GM19397 (cell line): ENCODE data around the gene ATP6V0D1.
"Not testable (repeated sequence)": the region's sequence is repeated elsewhere in the genome, so short reads cannot be mapped to it uniquely, and the experiment has no call there.

Experiments
- ATAC-seq: cut with Tn5 transposase; IDR thresholded peaks from one replicate; pipeline ENCODE4 v1.9.1; 2021; ENCODE audit warnings: mild to moderate bottlenecking, moderate library complexity; ENCODE audit not compliant: unreplicated experiment

ATP6V0D1 gene

DNA sequence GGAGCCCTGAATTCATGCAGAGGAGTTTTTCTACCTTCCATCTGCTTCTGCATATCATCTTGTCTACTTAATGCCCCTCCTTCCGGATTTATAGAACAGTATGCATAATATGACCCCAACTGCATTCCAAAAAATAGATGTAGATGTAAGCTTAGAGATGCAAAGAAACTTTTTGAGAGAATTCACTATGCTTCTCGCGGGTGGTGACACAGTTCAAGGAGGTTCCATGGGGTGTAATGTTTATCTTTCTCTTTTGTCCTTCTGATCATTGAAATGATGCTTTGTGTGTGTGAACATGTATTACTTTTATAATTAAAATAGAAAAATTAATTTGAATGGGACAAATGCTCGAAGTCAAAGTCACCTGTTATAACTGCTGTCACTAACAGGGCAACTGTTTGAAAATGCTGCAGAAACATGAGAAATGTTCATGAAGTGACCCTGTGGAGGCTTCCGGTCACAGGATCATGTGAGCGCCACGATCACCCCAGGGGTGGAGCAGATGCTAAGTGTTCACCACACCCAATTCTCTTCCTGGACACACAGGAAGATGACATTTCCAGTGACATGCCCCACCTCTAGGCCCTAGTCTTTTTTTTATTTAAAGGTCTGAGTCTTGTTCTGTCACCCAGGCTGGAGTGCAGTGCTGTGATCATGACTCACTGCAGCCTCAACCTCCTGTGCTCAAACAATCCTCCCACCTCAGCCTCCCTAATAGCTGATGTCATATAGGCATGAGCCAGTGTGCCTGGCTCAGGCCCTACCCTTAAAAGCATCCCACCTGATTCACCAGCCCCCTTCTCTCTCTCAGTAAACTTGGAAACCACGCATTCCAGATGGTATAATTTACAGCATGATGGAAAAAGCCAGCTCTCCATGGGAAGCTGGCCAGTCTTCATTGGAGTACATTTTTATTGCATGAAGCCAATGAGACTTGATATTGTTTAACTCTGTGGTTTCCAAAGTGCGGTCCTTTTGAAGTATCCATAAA is 23.4 kb upstream of the ATP6V0D1 start:
- ATAC-seq, result peak; percentile 57

DNA sequence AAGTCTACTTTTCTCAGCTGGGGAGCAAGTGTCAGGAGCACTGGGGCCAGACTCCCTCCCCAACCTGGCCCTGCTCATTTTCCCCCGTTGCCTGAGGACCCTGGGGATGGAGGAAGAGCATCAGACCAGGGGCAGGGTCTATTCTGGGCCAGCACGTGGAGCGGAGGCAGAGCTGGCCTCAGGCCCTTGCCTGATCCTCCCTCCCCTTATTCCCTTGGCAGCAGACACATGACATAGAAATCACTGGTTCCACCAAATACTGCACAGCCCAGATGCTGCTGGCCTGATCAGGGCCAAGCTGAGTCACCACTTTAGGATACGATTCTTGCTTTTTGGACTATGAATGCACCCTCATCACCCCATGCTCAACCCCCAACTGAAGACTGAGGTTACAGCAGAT is 18.1 kb upstream of the ATP6V0D1 start:
- no peak for ATAC-seq

- ATAC-seq, result no peak
Observed at GRCh38 chr16:67490335-67491096, 9.6 kb upstream of the ATP6V0D1 start.

- no peak for ATAC-seq
Observed at GRCh38 chr16:67489401-67490083, 8.6 kb upstream of the ATP6V0D1 start.

DNA sequence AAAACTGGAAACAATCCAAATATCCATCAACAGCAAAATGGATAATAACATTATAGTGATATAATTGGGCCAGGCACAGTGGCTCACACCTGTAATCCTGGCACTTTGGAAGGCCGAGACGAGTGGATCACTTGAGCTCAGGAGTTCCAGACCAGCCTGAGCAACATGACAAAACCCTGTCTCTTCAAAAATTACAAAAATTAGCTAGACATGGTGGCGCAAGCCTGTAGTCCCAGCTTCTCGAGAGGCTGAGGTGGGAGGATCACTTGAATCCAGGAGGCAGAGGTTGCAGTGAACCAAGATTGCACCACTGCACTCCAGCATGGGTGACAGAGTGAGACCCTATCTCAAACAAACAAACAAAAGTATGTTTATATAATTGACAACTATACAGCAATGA is 6.6 kb upstream of the ATP6V0D1 start:
- ATAC-seq, result not testable (repeated sequence)

DNA sequence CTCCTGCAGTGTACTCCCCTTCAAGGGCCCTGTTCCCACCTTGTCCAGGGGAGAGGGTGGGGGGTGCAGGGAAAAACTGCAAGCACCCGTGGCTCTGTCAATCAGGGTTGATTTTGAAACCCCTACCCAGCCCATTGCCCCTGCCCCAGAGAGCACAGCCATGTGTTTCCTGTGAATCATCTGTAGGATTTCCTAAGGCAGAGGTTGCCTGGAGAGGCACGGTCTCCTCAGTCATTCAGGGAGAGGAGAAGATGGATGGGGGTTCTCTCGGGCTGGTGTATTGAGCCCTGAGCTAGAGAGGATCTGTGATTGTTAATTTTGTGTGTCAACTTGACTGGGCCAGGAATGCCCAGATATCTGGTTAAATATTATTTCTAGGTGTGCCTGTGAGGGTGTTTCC is 5.8 kb upstream of the ATP6V0D1 start:
- ATAC-seq, result no peak

DNA sequence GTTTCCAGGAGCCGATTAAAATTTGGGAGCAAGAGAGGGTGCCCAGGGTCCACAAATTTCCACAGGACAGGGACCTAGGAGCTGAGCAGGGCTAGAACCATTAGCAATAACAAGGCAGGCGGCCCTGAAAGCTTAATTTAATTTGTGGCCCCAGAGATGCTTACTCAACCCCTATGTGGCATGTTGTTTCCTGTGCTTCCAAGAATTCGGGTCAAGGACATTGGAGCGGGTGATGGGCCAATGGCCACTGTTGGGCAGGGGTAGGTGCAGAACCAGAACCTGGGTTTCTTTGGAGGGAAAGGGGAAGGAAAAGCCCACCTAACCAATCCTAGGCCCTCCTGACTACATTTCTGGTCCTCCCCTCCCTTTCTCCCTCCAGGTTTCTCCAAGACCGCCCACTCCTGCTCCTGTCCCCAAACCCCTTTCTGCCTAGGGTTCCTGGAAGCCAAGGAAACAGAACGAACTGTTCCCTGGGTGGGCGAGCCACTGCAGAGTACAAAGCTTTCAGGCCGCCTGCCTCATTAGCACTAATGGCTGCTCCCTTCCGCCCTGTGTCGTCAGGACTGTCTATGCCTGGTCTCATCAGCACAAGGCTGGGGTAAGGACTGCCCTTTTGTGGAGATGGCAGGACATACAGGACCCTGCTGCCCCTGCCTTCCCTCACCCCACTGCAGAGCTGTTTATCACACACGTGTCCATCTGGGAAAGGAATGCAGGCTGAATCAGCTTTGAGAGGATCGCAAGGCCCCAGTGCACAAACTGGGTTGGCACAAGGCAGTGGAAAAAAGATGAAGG is 3.0 kb upstream of the ATP6V0D1 start:
- no peak for ATAC-seq

DNA sequence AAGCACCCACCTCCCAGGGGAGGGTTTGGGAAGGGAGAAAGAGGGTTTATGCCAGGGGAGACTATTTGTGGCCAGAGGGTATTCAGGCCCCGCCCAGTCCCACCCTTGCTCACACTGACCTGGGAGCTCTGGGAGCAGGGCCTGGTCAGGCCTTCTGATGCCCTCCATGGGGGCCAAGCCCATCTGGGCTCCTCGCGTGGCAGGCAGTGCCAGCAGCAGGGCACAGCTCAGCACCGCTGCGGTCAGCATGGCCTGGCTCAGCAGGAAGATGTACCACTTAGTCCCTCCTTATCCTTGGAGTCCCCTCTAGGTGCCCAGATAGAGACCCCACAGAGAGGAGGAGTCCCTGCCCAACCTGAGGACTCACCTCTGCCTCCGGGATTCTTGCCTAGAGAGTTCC is 2.2 kb upstream of the ATP6V0D1 start, which contains the start of gene AGRP:
Gene AGRP (minus strand): TSS at position 398 of the 400 bp plus-strand sequence. CDS start 149 bp downstream, at position 249.
- no peak for ATAC-seq

DNA sequence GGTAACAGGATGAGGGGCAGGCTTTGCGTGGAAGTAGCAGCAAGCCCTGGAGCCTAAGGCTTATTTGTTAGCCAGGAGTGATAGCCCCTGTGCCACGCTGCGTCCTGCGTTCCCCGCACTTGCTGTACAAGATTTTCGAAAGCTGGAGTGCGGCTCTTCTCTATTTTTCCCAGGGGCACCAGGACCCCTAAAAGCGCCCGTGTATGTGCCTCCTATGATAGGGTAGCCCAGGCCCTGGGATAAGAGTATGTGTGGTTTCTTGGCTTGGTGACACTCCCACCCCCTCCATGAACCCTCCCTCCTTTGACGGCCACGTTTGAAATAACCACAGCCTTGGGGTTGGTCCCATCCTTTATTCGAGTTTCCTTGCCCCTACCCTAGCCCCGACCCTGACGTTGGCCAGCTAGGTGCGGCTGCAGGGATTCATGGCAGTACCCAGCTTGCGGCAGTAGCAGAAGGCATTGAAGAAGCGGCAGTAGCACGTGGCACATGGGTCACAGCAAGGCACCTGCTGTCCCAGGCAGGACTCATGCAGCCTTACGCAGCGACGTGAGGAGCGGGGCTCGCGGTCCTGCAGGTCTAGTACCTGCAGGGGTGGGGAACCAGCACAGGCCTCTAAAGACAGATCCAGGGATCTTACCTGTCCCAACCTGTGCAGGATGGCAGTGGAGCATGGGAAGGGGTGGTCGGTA is 1.4 kb upstream of the ATP6V0D1 start:
- no peak for ATAC-seq

GRCh38 chr16:67481561-67482232 is 740 bp upstream of the ATP6V0D1 start:
- ATAC-seq, result no peak

DNA sequence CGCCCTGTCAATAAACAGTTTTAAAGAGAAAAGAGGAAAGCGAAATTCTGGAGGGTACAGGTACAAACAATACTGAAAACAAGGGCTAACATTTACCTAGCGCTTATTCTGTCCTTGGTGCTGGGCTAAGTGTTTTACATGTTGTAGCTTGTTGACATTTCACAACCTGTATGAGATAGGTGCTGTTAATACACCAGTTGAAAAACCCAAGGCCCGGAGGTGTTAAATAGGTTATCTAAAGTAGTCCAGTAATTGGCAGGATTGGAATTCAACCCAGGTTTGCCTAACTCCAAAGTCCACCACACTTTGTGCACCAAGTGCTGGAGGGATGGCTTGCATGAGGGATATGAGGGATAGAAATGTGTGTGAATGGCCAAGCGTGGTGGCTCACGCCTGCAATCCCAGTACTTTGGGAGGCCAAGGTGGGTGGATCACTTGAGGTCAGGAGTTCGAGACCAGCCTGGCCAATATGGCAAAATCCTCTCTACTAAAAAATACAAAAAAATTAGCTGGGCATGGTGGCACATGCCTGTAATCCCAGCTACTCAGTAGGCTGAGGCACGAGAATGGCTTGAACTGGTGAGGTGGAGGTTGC is 2.9 kb downstream of the ATP6V0D1 start:
- ATAC-seq, result no peak

GRCh38 chr16:67474551-67475455 is 6.2 kb downstream of the ATP6V0D1 start:
- no peak for ATAC-seq

DNA sequence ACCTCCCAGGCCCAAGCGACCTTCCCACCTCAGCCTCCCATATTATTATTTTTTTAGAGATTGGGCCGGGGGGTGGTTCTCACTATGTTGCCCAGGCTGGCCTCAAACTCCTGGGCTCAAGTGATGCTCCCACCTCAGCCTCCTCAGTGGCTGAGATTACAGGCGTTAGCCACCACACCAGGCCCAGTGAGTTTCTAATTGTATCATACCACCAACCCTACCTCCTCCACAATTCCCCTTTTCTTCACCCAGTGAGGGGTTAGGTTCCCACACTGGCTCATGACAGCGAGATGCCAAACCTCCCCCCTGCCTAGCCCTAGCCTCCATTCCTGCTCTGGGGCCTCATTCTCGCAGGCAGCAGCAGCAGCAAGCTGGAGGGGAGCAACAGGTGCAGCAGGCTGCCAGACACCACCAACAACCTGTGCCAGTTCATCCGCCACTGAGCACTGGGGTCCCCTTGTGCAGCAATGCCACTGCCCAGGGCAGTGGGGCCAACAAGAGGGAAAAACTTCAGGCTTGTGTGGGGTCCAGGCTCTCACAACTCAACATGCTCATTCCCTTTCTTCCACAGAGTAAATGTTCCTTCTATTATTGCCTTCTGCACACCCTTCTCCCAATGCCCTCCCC is 9.1 kb downstream of the ATP6V0D1 start:
- ATAC-seq, result no peak

- no peak for ATAC-seq
Observed at GRCh38 chr16:67470359-67470758, 10.6 kb downstream of the ATP6V0D1 start.

DNA sequence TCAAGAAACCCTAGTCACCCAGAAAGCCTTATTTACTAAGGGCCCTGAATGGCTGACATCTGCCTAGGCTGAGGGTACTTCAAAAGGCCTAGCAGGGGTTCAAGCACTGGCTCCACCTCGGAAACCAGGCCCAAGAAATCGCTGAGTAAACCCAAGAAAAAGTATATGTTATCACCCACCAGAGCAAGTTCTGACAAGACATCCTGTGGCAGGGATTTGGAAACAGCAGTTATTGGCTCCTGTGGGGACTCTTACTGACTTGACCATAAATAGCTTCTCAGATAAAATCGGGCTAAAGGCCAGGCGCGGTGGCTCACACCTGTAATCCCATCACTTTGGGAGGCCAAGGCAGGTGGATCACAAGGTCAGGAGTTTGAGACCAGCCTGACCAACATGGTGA is 12.2 kb downstream of the ATP6V0D1 start:
- ATAC-seq, result no peak

DNA sequence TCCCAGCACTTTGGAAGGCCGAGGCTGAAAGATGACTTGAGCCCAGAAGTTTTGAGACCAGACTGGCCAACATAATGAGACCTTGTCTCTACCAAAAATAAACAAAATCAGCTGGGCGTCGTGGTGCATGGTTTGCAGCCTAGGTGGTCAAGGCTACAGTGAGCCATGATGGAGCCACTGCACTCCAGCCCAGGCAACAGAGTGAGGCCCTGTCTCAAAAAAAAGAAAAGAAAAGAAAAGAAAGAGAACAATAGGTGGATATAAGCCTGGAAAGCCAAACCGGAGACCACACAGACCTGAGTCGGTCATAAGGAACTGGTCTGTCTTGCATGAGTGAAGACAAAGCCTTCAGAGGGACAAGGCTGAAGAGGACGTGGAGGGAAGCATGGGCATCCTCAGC is 14.4 kb downstream of the ATP6V0D1 start:
- ATAC-seq, result no peak

- no peak for ATAC-seq
Observed at GRCh38 chr16:67464565-67464964, 16.4 kb downstream of the ATP6V0D1 start.
